CD4-positive, alpha-beta T cell (primary cell): Measurements from ENCODE around the gene FOXO3. TPM values are rescaled to one million over a fixed set of nuclear protein-coding genes. Genes with fewer than 3 reads are reported as not detected.

Source experiments
- ATAC-seq: fragments of 200-7000 bp; cut with Tn5 transposase; one replicate; pipeline ENCODE4 v1.10.0; 2022; ENCODE audit warnings: mild to moderate bottlenecking; ENCODE audit not compliant: poor library complexity
- CTCF ChIA-PET: fragments of 350-600 bp; sonication (Branson Sonifier 250); formaldehyde crosslinking; loops from one replicate; lab custom pipeline; 2021; ENCODE audit warnings: antibody characterized with exemption, inconsistent platforms; lab: Charles Lee
- POLR2A ChIA-PET: fragments of 350-600 bp; sonication (Branson Sonifier 250); formaldehyde crosslinking; loops from one replicate; lab custom pipeline; 2021; ENCODE audit warnings: antibody characterized with exemption, inconsistent platforms; lab: Charles Lee
- DNase-seq, 14 experiments: peaks; one replicate each; pipeline ENCODE4 v3.0.0-alpha.2; 2013 to 2020; ENCODE audit warnings: mixed read lengths in 2 of 14
- H3K27ac ChIP-seq, 2 donors: one replicate each; pipeline versions ENCODE4 v1.5.1 to v1.7.0; 2013; ENCODE audit warnings: low read length in 2 of 2, low read depth in 1 of 2, mild to moderate bottlenecking in 1 of 2
- H3K27me3 ChIP-seq, 2 experiments: 1 replicate in 1 of 2; 2 replicates in 1 of 2; pipeline versions ENCODE4 v1.6.1 to v1.7.0; 2013; ENCODE audit warnings: low read length in 2 of 2, control low read depth in 1 of 2, mild to moderate bottlenecking in 1 of 2, moderate library complexity in 1 of 2; ENCODE audit not compliant: insufficient read depth in 2 of 2, control insufficient read depth in 1 of 2
- H3K36me3 ChIP-seq: one replicate; pipeline ENCODE4 v1.6.1; 2013; ENCODE audit warnings: low read length, control low read depth; ENCODE audit not compliant: insufficient read depth
- H3K4me1 ChIP-seq: one replicate; pipeline ENCODE4 v1.6.1; 2013; ENCODE audit warnings: low read length, control low read depth; ENCODE audit not compliant: insufficient read depth
- H3K4me3 ChIP-seq: one replicate; pipeline ENCODE4 v1.5.1; 2013; ENCODE audit warnings: mild to moderate bottlenecking, low read length, moderate library complexity
- H3K9me3 ChIP-seq, 2 experiments: 1 replicate in 1 of 2; 2 replicates in 1 of 2; pipeline versions ENCODE4 v1.6.1 to v1.7.0; 2013; ENCODE audit warnings: low read length in 2 of 2, mild to moderate bottlenecking in 2 of 2, control low read depth in 1 of 2, moderate library complexity in 1 of 2; ENCODE audit not compliant: control insufficient read depth in 1 of 2, insufficient read depth in 1 of 2
- H3K27ac Mint-ChIP-seq: one replicate; pipeline ENCODE4 v1.8.0; 2020; ENCODE audit warnings: mixed read lengths
- H3K27me3 Mint-ChIP-seq: one replicate; pipeline ENCODE4 v1.8.0; 2021; ENCODE audit warnings: mixed read lengths
- H3K36me3 Mint-ChIP-seq: one replicate; pipeline ENCODE4 v1.8.0; 2021; ENCODE audit warnings: low read depth, mixed read lengths
- H3K4me1 Mint-ChIP-seq: one replicate; pipeline ENCODE4 v1.8.0; 2021; ENCODE audit warnings: low read depth, mixed read lengths
- H3K4me3 Mint-ChIP-seq: one replicate; pipeline ENCODE4 v1.8.0; 2020; ENCODE audit warnings: mild to moderate bottlenecking, mixed read lengths
- H3K9me3 Mint-ChIP-seq: one replicate; pipeline ENCODE4 v1.8.0; 2020; ENCODE audit warnings: mixed read lengths
- intact Hi-C, 2 experiments: fragments of 100-400 bp; cut with DNase I in 1 of 2; cut with micrococcal nuclease in 1 of 2; formaldehyde crosslinking; loops; one replicate each; pipeline versions ENCODE4 v1.15.1 to v1.9.0; 2023 to 2025; cut with DNase I, micrococcal nuclease
- total RNA-seq, 174 experiments: library from RNA in 2 of 174; stranded (reverse) in 2 of 174; gene quantifications; one replicate each; pipeline ENCODE4 v1.2.3 and lab custom pipeline; 2021 to 2026
- TF ChIP-seq, protein P1 (sequence below): fragments of 200-600 bp; IDR thresholded peaks from one replicate; pipeline ENCODE4 v1.8.0; 2022; ENCODE audit warnings: antibody characterized with exemption, mild to moderate bottlenecking

The FOXO3 gene
- total RNA-seq, 2 experiments from 2014 or later, result 24.3 to 25.3 TPM

DNA sequence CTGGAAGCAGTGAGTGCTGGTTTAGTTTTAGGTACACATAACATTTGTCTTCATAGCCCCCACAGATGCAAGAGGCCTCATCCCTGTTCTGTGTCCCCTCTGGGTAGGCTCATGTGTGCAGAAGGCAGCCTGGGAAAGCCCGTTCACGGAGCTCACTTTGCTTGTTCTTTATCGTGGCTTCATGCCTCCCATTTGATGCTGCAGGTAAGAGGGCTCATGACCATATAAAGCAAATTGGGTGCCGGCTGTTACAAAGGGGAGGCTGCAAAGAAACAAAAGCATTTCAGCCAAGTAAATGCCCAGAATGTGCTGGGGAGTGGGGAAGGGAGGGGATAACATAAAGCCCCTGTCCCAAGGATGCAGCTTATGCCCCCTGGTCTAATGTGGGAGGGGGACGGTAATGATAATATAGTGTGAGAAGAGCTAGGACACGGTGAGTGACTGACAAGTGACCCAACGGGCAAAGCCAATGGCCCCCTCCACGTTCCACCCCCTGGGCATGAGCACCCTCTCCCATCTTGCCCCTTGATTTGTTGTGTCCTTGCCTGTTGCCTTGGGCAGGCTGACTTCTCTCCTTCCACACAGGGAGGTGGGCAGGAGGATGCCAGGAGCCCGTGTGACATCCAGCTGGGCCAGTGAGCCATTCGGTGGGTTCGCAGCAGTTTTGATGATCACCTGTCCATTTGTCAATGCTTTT, 138.0 kb downstream of the FOXO3 start:
- H3K36me3 ChIP-seq, result no peaks in the 10 kb centered on the region

GRCh38 chr6:108699290-108700041, 138.7 kb downstream of the FOXO3 start:
- no peaks in the 10 kb centered on the region for H3K27me3 Mint-ChIP-seq
- H3K4me3 Mint-ChIP-seq, result no peak overlapping the region
- ATAC-seq, result no peak
- no peaks in the 10 kb centered on the region for H3K36me3 Mint-ChIP-seq
- Histone ChIP-seq H3K4me1 (no peaks in the 10 kb centered on the region), H3K36me3 (no peaks in the 10 kb centered on the region), H3K27ac (no peak overlapping the region), H3K27me3 (no peaks in the 10 kb centered on the region), H3K4me3 (no peak overlapping the region), H3K9me3 (peaks cover 12 to 17% of the 10 kb centered on the region in 2 experiments)
- no peak for DNase-seq
- ChIA-PET POLR2A (no interaction called here), CTCF (no interaction called here)
- TF ChIP-seq, protein P1, sequence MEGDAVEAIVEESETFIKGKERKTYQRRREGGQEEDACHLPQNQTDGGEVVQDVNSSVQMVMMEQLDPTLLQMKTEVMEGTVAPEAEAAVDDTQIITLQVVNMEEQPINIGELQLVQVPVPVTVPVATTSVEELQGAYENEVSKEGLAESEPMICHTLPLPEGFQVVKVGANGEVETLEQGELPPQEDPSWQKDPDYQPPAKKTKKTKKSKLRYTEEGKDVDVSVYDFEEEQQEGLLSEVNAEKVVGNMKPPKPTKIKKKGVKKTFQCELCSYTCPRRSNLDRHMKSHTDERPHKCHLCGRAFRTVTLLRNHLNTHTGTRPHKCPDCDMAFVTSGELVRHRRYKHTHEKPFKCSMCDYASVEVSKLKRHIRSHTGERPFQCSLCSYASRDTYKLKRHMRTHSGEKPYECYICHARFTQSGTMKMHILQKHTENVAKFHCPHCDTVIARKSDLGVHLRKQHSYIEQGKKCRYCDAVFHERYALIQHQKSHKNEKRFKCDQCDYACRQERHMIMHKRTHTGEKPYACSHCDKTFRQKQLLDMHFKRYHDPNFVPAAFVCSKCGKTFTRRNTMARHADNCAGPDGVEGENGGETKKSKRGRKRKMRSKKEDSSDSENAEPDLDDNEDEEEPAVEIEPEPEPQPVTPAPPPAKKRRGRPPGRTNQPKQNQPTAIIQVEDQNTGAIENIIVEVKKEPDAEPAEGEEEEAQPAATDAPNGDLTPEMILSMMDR, result no peak
- H3K27ac Mint-ChIP-seq, result no peak overlapping the region
- no peaks in the 10 kb centered on the region for H3K4me1 Mint-ChIP-seq
- intact Hi-C loops, result no loop called here
- peaks cover 12% of the 10 kb centered on the region for H3K9me3 Mint-ChIP-seq

More for the DNA sequence above, 138.0 kb downstream of the FOXO3 start:
- H3K27me3 ChIP-seq, result no peaks in the 10 kb centered on the region
- H3K4me3 ChIP-seq, result no peak overlapping the region
- CTCF ChIA-PET, result no interaction called here
- H3K9me3 ChIP-seq, result peaks cover 12 to 14% of the 10 kb centered on the region in 2 experiments
- H3K4me3 Mint-ChIP-seq, result no peak overlapping the region
- TF ChIP-seq, protein P1, result no peak
- no peak for DNase-seq
- H3K9me3 Mint-ChIP-seq, result peaks cover 12% of the 10 kb centered on the region
- no peak overlapping the region for H3K27ac ChIP-seq
- intact Hi-C loops, result no loop called here
- ATAC-seq, result no peak
- no peaks in the 10 kb centered on the region for H3K4me1 Mint-ChIP-seq
- H3K27me3 Mint-ChIP-seq, result no peaks in the 10 kb centered on the region
- no peaks in the 10 kb centered on the region for H3K4me1 ChIP-seq
- POLR2A ChIA-PET, result no interaction called here
- H3K27ac Mint-ChIP-seq, result no peak overlapping the region
- H3K36me3 Mint-ChIP-seq, result no peaks in the 10 kb centered on the region

- POLR2A ChIA-PET, result interaction anchor here (0.6 kb wide), 1 partner anchor 198 kb away, joined by 3 read pairs; no protein-coding TSS in a partner anchor
- H3K4me1 Mint-ChIP-seq, result no peaks in the 10 kb centered on the region
- no peak overlapping the region for H3K4me3 Mint-ChIP-seq
- H3K27me3 ChIP-seq, result no peaks in the 10 kb centered on the region
- H3K27ac ChIP-seq, result no peak overlapping the region
- peaks cover 12 to 17% of the 10 kb centered on the region in 2 experiments for H3K9me3 ChIP-seq
- H3K4me3 ChIP-seq, result no peak overlapping the region
- H3K27me3 Mint-ChIP-seq, result no peaks in the 10 kb centered on the region
- CTCF ChIA-PET, result interaction anchor here (0.6 kb wide), 1 partner anchor 24 kb away, joined by 3 read pairs; no protein-coding TSS in a partner anchor
- TF ChIP-seq, protein P1, result no peak
- H3K36me3 ChIP-seq, result no peaks in the 10 kb centered on the region
- intact Hi-C loops, result no loop called here
- DNase-seq, result no peak
- ATAC-seq, result no peak
- no peaks in the 10 kb centered on the region for H3K4me1 ChIP-seq
- peaks cover 12% of the 10 kb centered on the region for H3K9me3 Mint-ChIP-seq
- H3K36me3 Mint-ChIP-seq, result no peaks in the 10 kb centered on the region
- H3K27ac Mint-ChIP-seq, result no peak overlapping the region
These were observed 141.6 kb downstream of the FOXO3 start for GRCh38 chr6:108702106-108702851.
